Fibroblast of pulmonary artery (primary cell): ENCODE results near the gene PABPN1L.

Source experiments
- DNase-seq: peaks from one replicate; pipeline ENCODE4 v3.0.0-alpha.2; 2010; ENCODE audit warnings: low read depth
- H3K4me3 ChIP-seq: replicated peaks from 2 replicates; pipeline ENCODE4 v1.5.1; 2011; ENCODE audit warnings: low read depth, mild to moderate bottlenecking, control low read depth, low read length, moderate library complexity
- CTCF ChIP-seq: IDR thresholded peaks from 2 replicates; pipeline ENCODE4 v1.5.1; 2011; ENCODE audit warnings: mild to moderate bottlenecking, control low read depth, low read length, inconsistent platforms; ENCODE audit errors: missing control alignments

PABPN1L gene

GRCh38 chr16:88906535-88907105, 40.2 kb upstream of the PABPN1L start:
- DNase-seq: no peak
- no peak for TF ChIP-seq CTCF
- H3K4me3 ChIP-seq: no peak overlapping the region

GRCh38 chr16:88906020-88906419, 39.6 kb upstream of the PABPN1L start:
- TF ChIP-seq CTCF: no peak
- H3K4me3 ChIP-seq: no peak overlapping the region
- DNase-seq: no peak

GRCh38 chr16:88905563-88905962, 39.1 kb upstream of the PABPN1L start:
- H3K4me3 ChIP-seq: no peak overlapping the region
- no peak for TF ChIP-seq CTCF
- DNase-seq: no peak

- no peak overlapping the region for H3K4me3 ChIP-seq
- no peak for DNase-seq
- no peak for TF ChIP-seq CTCF
Measured at GRCh38 chr16:88904676-88905365, 38.4 kb upstream of the PABPN1L start.

- no peak for TF ChIP-seq CTCF
- no peak overlapping the region for H3K4me3 ChIP-seq
- DNase-seq: no peak
Measured at GRCh38 chr16:88903267-88903666, 36.8 kb upstream of the PABPN1L start.

GRCh38 chr16:88902744-88903143, 36.3 kb upstream of the PABPN1L start:
- DNase-seq: no peak
- no peak for TF ChIP-seq CTCF
- H3K4me3 ChIP-seq: no peak overlapping the region
